H1 (cell line): Measurements from ENCODE around the gene ETF1.

Experiments used
- CEBPB ChIP-seq: IDR thresholded peaks from 2 replicates; pipeline ENCODE4 v1.6.1; 2012; ENCODE audit warnings: low read depth, low read length
- CTCF ChIP-seq, 3 experiments: IDR thresholded peaks; 1 replicate in 2 of 3; 2 replicates in 1 of 3; pipeline versions ENCODE4 v1.5.1 to v1.6.1; 2011; ENCODE audit warnings: low read length in 3 of 3, mild to moderate bottlenecking in 3 of 3, inconsistent platforms in 2 of 3, low read depth in 1 of 3, moderate library complexity in 1 of 3; ENCODE audit not compliant: insufficient read depth in 1 of 3; ENCODE audit errors: control extremely low read depth in 1 of 3
- EZH2 ChIP-seq: fragments of 200-600 bp; sonication (generic); IDR thresholded peaks from 2 replicates; pipeline ENCODE4 v1.7.1; 2012; ENCODE audit warnings: low read depth, mild to moderate bottlenecking, moderate library complexity, low read length, inconsistent platforms; ENCODE audit not compliant: severe bottlenecking
- JUND ChIP-seq: IDR thresholded peaks from 2 replicates; pipeline ENCODE4 v1.6.1; 2011; ENCODE audit warnings: mild to moderate bottlenecking, improper control_type of control experiment, low read length
- POLR2A ChIP-seq, 2 experiments: IDR thresholded peaks; 1 replicate in 1 of 2; 2 replicates in 1 of 2; pipeline ENCODE4 v1.6.1; 2011; ENCODE audit warnings: low read depth in 2 of 2, low read length in 2 of 2, mild to moderate bottlenecking in 2 of 2; ENCODE audit errors: control extremely low read depth in 1 of 2
- POLR2AphosphoS5 ChIP-seq: IDR thresholded peaks from 2 replicates; pipeline ENCODE4 v1.6.1; 2011; ENCODE audit warnings: low read depth, low read length
- RBBP5 ChIP-seq: IDR thresholded peaks from 2 replicates; pipeline ENCODE4 v1.7.1; 2012; ENCODE audit warnings: low read depth, mild to moderate bottlenecking, inconsistent platforms, low read length, moderate library complexity, borderline replicate concordance

GRCh38 chr5:138565100-138565821 is 22.2 kb upstream of the ETF1 start:
- TF ChIP-seq POLR2AphosphoS5 (peak; percentile 37; the same call in 1 of the 2 replicates), CEBPB (no peak), JUND (no peak), EZH2 (no peak), POLR2A (IDR thresholded peaks at IDR 0.05; ENCODE audit: control extremely low read depth in 1 of 2, low read depth in 2 of 2, low read length in 2 of 2) (no peak; a peak in 1 of 3 replicates), RBBP5 (no peak), CTCF (IDR thresholded peaks at IDR 0.05; ENCODE audit: control extremely low read depth in 1 of 3, insufficient read depth in 1 of 3, low read depth in 1 of 3, low read length in 3 of 3) (no peak)
